Measurements from ENCODE around the gene RHEX.
"Not testable (repeated sequence)": the region's sequence is repeated elsewhere in the genome, so short reads cannot be mapped to it uniquely, and the experiment has no call there.

RHEX gene

GRCh38 chr1:206039046-206039973 is 13.7 kb upstream of the RHEX start:
- peak in 1 of 2 donors; percentile 20 for DNase-seq (ENCODE audit: low spot score in 2 of 2)
- peak overlapping the region; percentile 76 for H3K4me3 Mint-ChIP-seq
- peaks cover 57% of the 10 kb centered on the region for H3K4me1 Mint-ChIP-seq
- H3K36me3 Mint-ChIP-seq, result peaks cover 2% of the 10 kb centered on the region
- no peaks in the 10 kb centered on the region for H3K9me3 Mint-ChIP-seq
- H3K27me3 Mint-ChIP-seq, result no peaks in the 10 kb centered on the region
- ATAC-seq (ENCODE audit: low read depth), result no peak
- peak overlapping the region; percentile 86 for H3K27ac Mint-ChIP-seq

- ATAC-seq (ENCODE audit: low read depth) (no peak), DNase-seq (ENCODE audit: low spot score in 2 of 2) (peak in 1 of 2 donors; percentile 9)
- H3K4me3 Mint-ChIP-seq, result peak overlapping the region; percentile 68
- H3K27me3 Mint-ChIP-seq, result no peaks in the 10 kb centered on the region
- peaks cover 2% of the 10 kb centered on the region for H3K36me3 Mint-ChIP-seq
- peaks cover 48% of the 10 kb centered on the region for H3K4me1 Mint-ChIP-seq
- no peaks in the 10 kb centered on the region for H3K9me3 Mint-ChIP-seq
- H3K27ac Mint-ChIP-seq, result peak overlapping the region; percentile 86
Measured at GRCh38 chr1:206040328-206040727, 12.6 kb upstream of the RHEX start.

- peak overlapping the region; percentile 86 for H3K27ac Mint-ChIP-seq
- H3K4me1 Mint-ChIP-seq, result peaks cover 45% of the 10 kb centered on the region
- H3K27me3 Mint-ChIP-seq, result no peaks in the 10 kb centered on the region
- H3K4me3 Mint-ChIP-seq, result peak overlapping the region; percentile 62
- no peaks in the 10 kb centered on the region for H3K9me3 Mint-ChIP-seq
- H3K36me3 Mint-ChIP-seq, result peaks cover 2% of the 10 kb centered on the region
- peak; percentile 38 to 46 for DNase-seq (ENCODE audit: low spot score in 2 of 2)
- ATAC-seq (ENCODE audit: low read depth), result peak; percentile 91
Measured at GRCh38 chr1:206041640-206042039, 11.3 kb upstream of the RHEX start.

- peaks cover 42% of the 10 kb centered on the region for H3K4me1 Mint-ChIP-seq
Measured at GRCh38 chr1:206047271-206047670, 5.7 kb upstream of the RHEX start.

GRCh38 chr1:206048582-206048981 is 4.4 kb upstream of the RHEX start:
- peaks cover 45% of the 10 kb centered on the region for H3K4me1 Mint-ChIP-seq
- peaks cover 3% of the 10 kb centered on the region for H3K36me3 Mint-ChIP-seq
- ATAC-seq (ENCODE audit: low read depth) (no peak), DNase-seq (ENCODE audit: low spot score in 2 of 2) (no peak)
- peak overlapping the region; percentile 52 for H3K4me3 Mint-ChIP-seq
- H3K27ac Mint-ChIP-seq, result peak overlapping the region; percentile 91
- H3K27me3 Mint-ChIP-seq, result no peaks in the 10 kb centered on the region
- peaks cover 1% of the 10 kb centered on the region for H3K9me3 Mint-ChIP-seq

More at GRCh38 chr1:206047271-206047670, 5.7 kb upstream of the RHEX start:
- Mint-ChIP-seq H3K4me3 (peak overlapping the region; percentile 18), H3K27ac (peak overlapping the region; percentile 91), H3K9me3 (no peaks in the 10 kb centered on the region), H3K36me3 (no peaks in the 10 kb centered on the region), H3K27me3 (no peaks in the 10 kb centered on the region)
- DNase-seq (ENCODE audit: low spot score in 2 of 2) (no peak), ATAC-seq (ENCODE audit: low read depth) (no peak)

- peak overlapping the region; percentile 91 for H3K27ac Mint-ChIP-seq
- ATAC-seq (ENCODE audit: low read depth), result peak; percentile 22
- no peak overlapping the region for H3K4me3 Mint-ChIP-seq
- H3K27me3 Mint-ChIP-seq, result no peaks in the 10 kb centered on the region
- DNase-seq (ENCODE audit: low spot score in 2 of 2), result no peak
- H3K4me1 Mint-ChIP-seq, result peaks cover 46% of the 10 kb centered on the region
- peaks cover 3% of the 10 kb centered on the region for H3K36me3 Mint-ChIP-seq
- peaks cover 1% of the 10 kb centered on the region for H3K9me3 Mint-ChIP-seq
Measured at GRCh38 chr1:206049293-206049692, 3.7 kb upstream of the RHEX start.

GRCh38 chr1:206049919-206050600 is 2.9 kb upstream of the RHEX start:
- DNase-seq (ENCODE audit: low spot score in 2 of 2), result no peak
- peak overlapping the region; percentile 91 for H3K27ac Mint-ChIP-seq
- H3K27me3 Mint-ChIP-seq, result no peaks in the 10 kb centered on the region
- H3K36me3 Mint-ChIP-seq, result peaks cover 3% of the 10 kb centered on the region
- peaks cover 49% of the 10 kb centered on the region for H3K4me1 Mint-ChIP-seq
- H3K4me3 Mint-ChIP-seq, result peak overlapping the region; percentile 22
- ATAC-seq (ENCODE audit: low read depth), result no peak
- H3K9me3 Mint-ChIP-seq, result peaks cover 1% of the 10 kb centered on the region

- peak overlapping the region; percentile 91 for H3K27ac Mint-ChIP-seq
- peaks cover 1% of the 10 kb centered on the region for H3K9me3 Mint-ChIP-seq
- H3K27me3 Mint-ChIP-seq, result no peaks in the 10 kb centered on the region
- ATAC-seq (ENCODE audit: low read depth) (peak; percentile 87), DNase-seq (ENCODE audit: low spot score in 2 of 2) (peak; percentile 72 to 87)
- H3K36me3 Mint-ChIP-seq, result peaks cover 3% of the 10 kb centered on the region
- peaks cover 52% of the 10 kb centered on the region for H3K4me1 Mint-ChIP-seq
- no peak overlapping the region for H3K4me3 Mint-ChIP-seq
Measured at GRCh38 chr1:206050655-206051235, 2.2 kb upstream of the RHEX start.

- H3K36me3 Mint-ChIP-seq; H3K27me3 Mint-ChIP-seq; DNase-seq (ENCODE audit: low spot score in 2 of 2); H3K9me3 Mint-ChIP-seq; ATAC-seq (ENCODE audit: low read depth): not testable (repeated sequence)
- peak overlapping the region; percentile 91 for H3K27ac Mint-ChIP-seq
- H3K4me1 Mint-ChIP-seq, result peaks cover 53% of the 10 kb centered on the region
- peak overlapping the region; percentile 77 for H3K4me3 Mint-ChIP-seq
Measured at GRCh38 chr1:206052231-206052865, 625 bp upstream of the RHEX start.

- DNase-seq (ENCODE audit: low spot score in 2 of 2); ATAC-seq (ENCODE audit: low read depth); H3K27me3 Mint-ChIP-seq; H3K9me3 Mint-ChIP-seq: not testable (repeated sequence)
- Mint-ChIP-seq H3K27ac (peak overlapping the region; percentile 91), H3K4me3 (peak overlapping the region; percentile 77), H3K4me1 (peaks cover 48% of the 10 kb centered on the region), H3K36me3 (peaks cover 11% of the 10 kb centered on the region)
Measured at GRCh38 chr1:206053616-206054015, 643 bp downstream of the RHEX start.

GRCh38 chr1:206055069-206055625 is 2.2 kb downstream of the RHEX start:
- H3K4me3 Mint-ChIP-seq, result peak overlapping the region; percentile 46
- DNase-seq (ENCODE audit: low spot score in 2 of 2); H3K27me3 Mint-ChIP-seq; H3K9me3 Mint-ChIP-seq; ATAC-seq (ENCODE audit: low read depth): not testable (repeated sequence)
- H3K36me3 Mint-ChIP-seq, result peaks cover 19% of the 10 kb centered on the region
- peak overlapping the region; percentile 90 for H3K27ac Mint-ChIP-seq
- peaks cover 51% of the 10 kb centered on the region for H3K4me1 Mint-ChIP-seq

GRCh38 chr1:206055639-206056323 is 2.8 kb downstream of the RHEX start:
- not testable (repeated sequence) for DNase-seq (ENCODE audit: low spot score in 2 of 2)
- H3K27ac Mint-ChIP-seq, result peak overlapping the region; percentile 90

More at GRCh38 chr1:206055639-206056323, 2.8 kb downstream of the RHEX start:
- not testable (repeated sequence) for ATAC-seq (ENCODE audit: low read depth); H3K9me3 Mint-ChIP-seq; H3K27me3 Mint-ChIP-seq
- H3K4me1 Mint-ChIP-seq, result peaks cover 55% of the 10 kb centered on the region
- peaks cover 25% of the 10 kb centered on the region for H3K36me3 Mint-ChIP-seq
- H3K4me3 Mint-ChIP-seq, result peak overlapping the region; percentile 66

Data from memory B cell (primary cell).